Globus pallidus (tissue), 1 donor: ENCODE results near the gene RUNX1.

Source experiments
- DNase-seq: peaks from one replicate; pipeline ENCODE4 v3.0.0-alpha.2; 2015; ENCODE audit warnings: low spot score

The RUNX1 gene

DNA sequence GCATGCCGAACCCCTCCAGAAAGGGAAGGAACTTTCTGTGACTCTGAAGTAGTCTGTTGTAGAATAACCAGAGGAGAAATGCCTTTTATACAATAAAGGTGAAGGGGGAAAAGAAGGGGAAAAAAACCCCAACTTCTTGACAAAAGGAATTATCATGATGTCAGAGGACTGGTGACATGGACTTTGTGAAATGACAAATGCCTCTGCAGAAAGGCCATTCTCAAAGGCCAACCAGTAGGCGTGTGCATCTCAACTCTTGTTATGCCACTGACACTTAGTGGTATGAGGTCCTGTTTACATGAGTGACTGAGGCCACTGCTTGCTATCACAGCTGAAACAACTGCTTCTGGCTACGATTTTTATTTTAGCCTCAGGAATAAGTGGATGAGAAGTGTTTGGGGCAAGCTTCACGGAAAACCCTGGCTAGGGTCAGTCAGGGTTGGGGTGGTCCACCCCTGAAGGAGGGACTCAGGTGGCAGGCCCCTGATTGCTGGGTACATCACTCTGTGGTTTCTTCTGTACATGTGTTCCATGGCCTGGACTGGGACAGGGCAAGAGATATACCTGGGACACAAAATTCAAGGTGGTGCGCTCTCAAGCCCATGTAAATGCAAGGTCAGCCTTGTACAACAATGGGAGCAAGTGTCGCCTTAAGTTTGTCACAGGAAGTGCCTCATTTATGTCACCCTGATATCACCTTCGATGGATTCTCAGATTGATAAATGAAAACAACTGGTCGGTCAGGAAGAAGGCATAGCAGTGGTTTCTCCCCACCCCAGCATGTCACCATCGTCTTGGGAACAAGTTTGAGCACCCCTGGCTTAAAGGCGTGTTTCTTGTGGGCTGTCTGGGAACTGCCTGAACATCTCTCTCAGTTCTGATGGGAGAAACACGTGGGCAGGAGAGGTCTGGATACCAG, 12.4 kb downstream of the RUNX1 start:
- DNase-seq = no peak

- no peak for DNase-seq
These were observed 13.5 kb downstream of the RUNX1 start for GRCh38 chr21:35035581-35035980.

DNA sequence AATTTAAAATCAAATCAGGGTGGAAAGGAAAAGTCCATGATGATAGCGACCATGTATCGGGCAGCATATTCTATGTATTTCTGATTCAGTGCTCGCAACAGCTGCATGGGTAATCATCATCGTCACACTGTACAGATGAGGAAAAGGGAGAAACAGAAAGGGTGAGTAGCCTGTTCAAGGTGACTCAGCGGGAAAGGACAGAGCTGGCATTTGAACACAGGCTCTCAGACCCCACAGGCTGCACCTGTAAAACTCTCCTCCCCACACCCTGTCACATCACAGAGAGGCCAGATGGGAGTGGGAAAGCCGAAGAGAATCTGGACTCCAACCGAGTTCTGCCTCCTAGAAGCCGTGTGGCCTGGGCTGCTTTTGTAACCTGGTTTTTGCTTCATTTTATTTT, 14.0 kb downstream of the RUNX1 start:
- DNase-seq = no peak

DNA sequence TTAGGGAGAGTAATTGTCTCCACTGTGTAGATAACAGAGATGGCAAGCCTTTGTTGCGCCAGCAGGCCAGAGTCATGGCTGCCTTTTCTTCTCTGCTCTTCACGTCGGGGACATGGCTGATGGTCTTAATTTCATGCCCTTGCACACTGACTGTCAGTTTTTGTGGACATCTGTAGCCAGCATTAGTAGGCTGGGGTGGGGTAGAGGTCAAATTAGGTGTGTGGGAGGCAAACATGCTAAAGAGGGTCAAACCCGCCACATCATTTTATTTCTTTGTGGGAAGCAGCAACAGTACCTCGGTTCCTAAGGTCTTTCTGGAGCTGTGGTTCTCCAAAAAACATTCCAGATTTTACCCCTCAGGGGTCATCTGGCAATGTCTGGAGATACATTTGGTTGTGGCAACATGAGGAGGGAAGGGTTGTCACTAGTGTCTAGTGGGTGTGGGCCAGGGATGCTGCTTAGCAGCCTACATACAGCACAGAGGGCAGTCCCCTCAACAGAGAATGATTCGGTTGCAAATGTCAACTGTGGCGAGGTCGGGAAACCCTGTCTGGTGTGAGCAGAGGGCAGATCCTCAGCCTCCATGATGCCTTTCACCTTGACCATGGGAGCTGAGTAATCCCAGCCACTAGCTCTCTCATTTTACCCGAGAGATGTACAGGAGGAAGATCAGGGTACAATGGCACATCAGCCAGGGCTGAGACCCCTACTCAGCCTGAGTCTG, 14.7 kb downstream of the RUNX1 start:
- no peak for DNase-seq

DNA sequence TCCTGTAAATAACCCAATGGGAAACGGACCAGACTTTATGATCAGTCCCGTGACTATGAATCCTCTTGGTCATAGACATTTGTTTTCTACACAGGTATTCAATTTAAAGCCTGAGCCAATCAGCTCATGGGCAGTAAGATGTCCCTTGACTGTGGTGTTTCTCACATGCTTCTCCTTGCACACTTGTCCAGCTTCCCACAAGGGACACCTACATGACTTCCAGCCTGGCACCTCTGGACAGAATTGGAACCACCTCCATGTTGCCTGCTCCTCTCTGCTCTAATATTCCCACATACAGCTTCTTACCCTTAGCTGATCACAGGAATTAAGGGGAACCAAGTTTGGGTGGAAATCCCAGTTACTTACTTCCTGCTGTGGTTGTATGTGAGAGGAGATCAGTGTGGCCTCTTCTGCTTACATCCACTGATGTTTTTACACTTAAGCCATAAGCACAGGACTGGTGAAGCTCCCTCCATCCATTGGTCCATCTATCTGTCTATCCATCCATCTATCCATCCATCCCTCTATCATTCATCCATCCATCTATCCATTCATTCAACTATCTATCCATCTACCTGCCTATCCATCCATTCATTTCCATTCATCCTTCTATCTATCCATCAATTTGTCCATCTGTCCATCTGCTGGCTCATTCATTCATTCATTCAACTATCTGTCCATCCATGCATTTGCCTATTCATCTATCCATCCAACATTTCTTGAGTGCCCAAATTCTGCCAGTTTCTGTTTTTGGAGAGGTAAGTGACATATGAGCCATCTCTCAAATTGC, 16.4 kb downstream of the RUNX1 start:
- no peak for DNase-seq

DNA sequence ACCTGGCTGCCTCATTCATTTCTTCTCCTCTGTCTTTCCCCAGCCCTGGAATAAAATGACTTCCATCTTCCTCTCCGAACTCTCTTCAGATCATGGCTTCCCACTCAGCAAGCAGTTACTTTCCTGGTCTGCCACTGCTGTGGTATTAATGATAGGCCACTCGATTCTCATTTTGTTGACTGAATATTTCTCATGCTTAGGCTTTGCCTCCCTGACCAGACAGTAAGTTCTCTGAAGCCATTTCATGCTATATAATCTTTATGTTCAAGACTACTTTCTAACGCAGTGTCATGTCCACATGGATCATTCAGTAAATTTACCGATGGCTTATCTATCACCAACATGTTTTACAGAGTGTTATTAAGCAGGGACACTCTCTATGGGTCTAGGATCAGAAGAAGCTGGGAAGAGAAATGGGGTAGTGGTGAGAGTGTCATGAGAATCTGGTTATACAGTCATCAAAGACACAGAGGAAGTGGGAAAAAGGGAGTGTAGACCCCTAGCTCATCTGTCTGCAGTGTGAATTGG, 20.6 kb downstream of the RUNX1 start:
- no peak for DNase-seq

DNA sequence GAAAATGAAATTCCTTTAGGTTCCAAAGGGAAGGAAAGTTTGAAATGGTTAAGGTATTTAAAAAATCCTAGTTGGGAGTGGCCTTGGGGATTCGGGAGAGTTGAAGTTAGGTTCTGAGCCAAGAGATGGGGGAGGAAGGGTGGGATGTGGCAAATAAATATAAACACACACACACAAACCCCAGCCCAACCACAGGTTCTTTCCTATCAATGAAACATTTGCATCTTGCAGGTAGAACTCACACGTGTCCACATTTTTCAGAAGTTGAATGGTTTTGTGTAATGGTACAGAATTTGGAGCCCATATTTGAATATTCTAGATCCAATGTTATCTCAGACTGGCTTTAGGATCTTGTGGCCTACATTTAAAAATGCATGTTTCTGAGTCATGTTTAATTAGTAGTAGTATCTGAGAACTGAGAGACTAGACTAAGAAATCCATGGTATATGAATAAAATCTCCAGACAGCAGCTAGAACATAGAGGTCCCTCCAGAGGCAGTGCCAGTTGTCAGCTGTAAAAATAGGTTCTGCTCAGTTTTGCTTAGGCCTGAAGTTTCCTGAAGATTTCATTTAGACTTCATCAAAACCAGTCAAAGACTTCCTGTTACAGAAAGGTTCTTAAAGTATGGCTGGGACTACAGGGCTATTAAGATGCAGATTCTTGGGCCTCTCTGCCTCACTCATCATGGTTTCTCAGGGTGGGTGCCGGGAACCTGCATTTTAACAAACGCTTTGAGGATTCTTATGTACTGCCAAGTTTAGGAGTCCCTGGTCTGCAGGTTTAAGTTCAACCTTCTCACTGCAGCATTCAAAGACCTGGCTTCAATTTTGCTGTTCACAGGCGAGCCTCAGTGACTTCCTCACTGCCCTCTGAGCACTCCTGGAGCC, 21.3 kb downstream of the RUNX1 start:
- no peak for DNase-seq

GRCh38 chr21:35026617-35027562, 22.2 kb downstream of the RUNX1 start:
- DNase-seq = peak; percentile 26

- no peak for DNase-seq
These were observed 23.0 kb downstream of the RUNX1 start for GRCh38 chr21:35026153-35026500.

GRCh38 chr21:35025206-35026152, 23.6 kb downstream of the RUNX1 start:
- DNase-seq = no peak

DNA sequence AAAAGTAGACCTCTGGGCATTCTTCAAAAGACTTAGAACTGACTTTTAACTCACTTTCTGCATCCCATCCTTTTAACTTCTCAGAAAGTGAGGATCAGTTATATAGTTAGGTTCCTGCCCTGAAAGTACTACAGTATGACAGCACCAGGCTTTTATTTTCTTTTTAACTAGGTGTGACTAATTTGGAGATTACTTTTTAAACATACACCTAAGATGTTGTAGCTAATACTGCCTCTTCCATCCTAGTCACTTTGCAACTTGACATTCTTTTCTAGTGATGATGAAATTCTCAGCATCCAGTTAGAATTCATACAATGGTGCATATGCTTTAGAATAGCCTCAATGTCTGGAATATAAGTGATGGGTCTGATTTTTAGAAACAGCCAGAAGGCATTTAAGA, 24.6 kb downstream of the RUNX1 start:
- DNase-seq = no peak

DNA sequence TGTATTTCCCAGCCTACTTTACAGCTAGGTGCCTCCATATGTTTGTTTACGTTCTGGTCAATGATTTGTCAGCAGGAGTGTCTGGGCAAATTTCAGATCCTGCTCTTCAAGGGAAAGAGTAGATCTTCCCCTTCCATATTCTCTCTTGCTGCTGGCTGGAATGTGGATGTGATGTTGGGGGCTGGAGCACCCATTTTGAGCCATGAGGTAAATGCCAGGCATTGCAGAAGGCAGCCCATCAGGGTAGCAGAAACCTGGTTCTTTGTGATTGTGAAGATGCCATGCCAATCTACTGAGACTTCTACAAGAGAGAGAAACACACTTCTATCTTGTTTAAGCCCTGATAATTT, 25.1 kb downstream of the RUNX1 start:
- DNase-seq = no peak

DNA sequence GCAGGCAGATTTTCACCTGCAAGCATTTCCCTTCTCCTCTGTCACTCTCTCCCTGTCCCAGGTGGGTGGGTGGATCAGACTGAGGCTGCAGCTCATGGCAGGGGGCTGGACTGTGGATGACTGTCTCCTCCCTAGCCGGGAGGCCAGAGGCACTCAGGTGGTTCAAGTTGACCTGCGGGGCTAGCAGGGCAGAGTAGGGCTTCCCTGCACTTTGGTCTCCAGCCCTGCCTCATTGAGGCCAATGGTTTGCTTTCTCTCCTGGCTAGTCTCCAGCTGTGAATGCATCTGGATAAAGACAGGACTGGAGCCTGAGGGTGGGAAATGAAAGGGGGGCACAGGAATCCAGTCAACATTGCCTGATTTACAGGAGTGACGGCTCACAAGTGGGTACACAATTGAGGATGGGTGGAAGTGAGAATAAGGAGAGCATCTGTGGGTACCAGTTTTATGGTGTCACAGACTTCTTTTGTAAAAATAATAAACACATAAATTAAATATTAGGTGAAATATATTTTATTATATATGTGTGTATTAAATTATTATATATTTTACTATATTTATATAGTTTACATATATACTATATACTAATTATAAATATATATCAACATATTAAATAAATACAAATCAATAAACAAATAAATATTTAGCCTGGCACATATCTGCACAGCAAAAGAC, 25.6 kb downstream of the RUNX1 start:
- DNase-seq = no peak

- DNase-seq = no peak
These were observed 27.6 kb downstream of the RUNX1 start for GRCh38 chr21:35021546-35021945.

DNA sequence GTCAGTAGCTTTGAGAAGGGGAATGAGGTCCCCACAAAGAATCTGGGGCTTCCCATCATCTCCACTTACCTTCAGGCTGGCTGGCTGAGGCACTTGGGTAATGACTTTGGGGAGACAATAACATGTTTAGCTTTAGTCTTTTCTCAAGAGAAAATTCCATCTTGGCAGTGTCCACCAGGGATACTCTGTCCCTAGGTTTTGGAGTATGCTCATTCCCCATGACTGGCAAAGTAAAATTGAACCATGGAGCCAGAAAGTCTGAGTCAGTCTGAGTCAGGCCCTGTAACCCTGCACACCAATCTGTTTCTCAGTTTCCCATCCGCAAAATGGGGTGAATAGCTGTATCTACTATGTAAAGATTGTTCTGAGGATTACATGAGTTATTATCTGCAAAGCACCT, 28.2 kb downstream of the RUNX1 start:
- DNase-seq = no peak

GRCh38 chr21:35020436-35020835, 28.7 kb downstream of the RUNX1 start:
- no peak for DNase-seq

DNA sequence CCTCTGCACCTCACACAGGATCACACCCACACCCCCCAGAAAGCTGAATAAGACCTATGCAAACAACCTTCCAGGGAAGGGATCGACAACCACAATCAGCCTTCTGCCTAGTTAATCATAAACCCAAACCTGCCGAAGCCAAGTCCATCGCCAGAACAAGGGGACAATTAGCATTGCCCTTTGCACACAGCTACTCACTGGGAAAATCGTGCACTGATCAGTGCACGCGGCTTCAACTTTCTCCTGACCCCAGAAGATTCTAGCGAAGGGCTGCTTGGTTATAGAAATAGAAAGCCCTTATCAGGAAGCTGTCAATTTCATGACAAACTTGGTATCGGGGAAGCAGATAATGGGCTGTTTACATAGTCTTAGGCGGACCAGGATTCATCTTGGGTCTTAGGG, 29.5 kb downstream of the RUNX1 start:
- no peak for DNase-seq

DNA sequence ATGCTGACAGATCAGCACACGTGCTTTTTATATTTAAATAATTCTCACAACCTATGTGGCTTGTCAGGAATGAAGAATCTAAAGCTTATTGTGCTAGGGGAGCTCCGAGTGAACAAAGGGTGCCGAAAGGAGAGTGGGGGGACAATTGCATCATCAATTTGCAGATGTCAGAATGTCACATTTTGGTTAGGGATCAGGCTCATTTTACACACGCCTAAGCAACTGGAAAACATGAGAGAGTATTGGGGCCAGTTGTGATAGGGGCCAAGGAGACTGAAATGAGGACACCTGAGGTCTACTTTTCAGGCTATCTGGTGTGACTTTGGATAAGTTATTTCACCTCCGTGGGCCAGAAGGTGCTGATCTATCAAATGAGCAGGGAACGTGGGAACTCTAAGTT, 31.8 kb downstream of the RUNX1 start:
- DNase-seq = no peak
